ENCODE data around the gene ORM2.
A peak's percentile ranks its signal among the peaks of the same experiment; 100 is the strongest.

ORM2 gene

DNA sequence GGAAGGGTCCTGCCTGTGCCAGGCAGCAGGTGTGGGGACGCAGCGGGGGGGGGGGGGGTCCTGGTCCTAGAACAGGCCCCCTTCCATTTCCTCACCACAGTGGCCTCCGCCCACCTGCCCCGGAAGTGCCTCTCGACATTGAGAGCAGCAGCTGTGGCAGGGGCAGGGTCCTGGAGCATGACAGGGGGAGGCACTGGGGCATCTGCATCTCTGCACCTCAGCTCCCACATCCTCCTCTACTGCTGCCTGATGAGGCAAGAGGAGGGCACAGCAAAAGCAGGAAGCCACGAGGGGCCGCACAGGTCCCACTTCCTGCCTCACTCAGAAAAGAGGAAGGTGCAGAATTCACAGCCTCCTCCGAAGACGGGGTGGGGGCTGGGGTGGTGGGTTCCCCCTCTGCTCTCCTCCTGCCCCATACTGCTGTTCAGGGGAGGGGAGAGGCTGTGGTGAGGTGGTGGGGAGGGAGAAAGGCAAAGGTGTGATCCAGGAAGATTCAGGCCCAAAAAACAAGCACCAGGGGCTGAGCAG is 43.3 kb downstream of the ORM2 start:
- Mint-ChIP-seq H3K27ac (peak overlapping the region; percentile 59), H3K9me3 (peaks cover 5% of the 10 kb centered on the region), H3K36me3 (peaks cover 81% of the 10 kb centered on the region), H3K27me3 (no peaks in the 10 kb centered on the region), H3K4me1 (peaks cover 91% of the 10 kb centered on the region), H3K4me3 (peak overlapping the region; percentile 52)
- ATAC-seq: peak; percentile 99

DNA sequence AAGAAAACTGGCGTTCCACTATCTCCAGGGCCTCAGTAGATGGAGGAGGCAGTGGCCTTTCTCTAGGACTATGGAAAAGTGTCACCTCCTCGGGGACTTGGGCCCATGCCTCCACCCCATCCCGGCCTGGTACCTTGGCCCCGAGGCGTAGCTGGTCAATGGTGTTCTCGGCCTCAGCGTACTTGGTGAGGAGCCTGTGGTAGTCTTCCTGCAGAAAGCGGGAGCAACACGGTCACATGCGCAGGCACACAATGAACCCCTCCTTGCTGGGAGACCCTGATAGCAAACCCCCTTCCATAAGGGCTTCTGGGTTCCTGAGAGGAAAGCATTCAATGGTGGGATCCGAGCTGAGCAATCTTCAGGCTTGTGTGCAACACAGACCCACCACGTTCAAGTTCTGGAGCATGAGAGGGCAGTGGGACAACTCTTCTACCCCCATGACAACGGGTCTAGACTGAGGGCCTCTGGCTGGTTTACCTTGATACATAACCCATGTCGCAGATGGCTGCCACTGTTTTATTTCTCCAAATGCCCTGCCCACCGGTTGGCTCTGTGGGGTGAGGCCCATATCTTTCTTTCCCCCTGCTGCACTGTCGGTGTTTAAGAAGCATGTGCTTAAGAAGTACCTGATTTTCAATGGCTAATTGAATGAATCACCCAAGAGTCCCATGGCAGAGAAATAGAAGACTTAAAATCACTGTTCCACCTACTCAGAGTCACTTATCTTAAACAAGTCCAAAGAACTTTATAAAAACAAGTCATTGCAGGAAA is 44.5 kb downstream of the ORM2 start:
- Mint-ChIP-seq H3K4me3 (no peak overlapping the region), H3K4me1 (peaks cover 91% of the 10 kb centered on the region), H3K27ac (peak overlapping the region; percentile 59), H3K27me3 (no peaks in the 10 kb centered on the region), H3K9me3 (peaks cover 5% of the 10 kb centered on the region), H3K36me3 (peaks cover 87% of the 10 kb centered on the region)
- ATAC-seq: no peak

DNA sequence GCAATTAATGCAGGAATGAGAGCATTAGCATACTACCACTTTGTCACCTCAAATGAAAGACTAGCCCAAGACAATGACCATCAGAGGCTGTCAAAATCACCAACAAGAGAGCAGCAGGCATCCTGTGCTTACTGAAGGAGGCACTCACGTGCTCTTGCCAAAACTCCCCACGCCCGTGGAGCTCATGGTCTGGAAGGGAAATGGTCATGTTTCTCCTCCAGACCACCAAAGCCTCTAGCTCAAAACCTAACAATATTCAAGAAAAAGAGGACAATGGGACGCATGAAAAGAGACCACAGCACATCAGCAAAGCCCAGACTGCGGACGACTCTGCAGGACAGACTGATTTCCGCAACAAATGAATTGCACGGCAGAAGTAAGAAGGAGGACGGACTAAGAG is 45.3 kb downstream of the ORM2 start:
- no peaks in the 10 kb centered on the region for H3K9me3 Mint-ChIP-seq
- H3K27me3 Mint-ChIP-seq: no peaks in the 10 kb centered on the region
- H3K27ac Mint-ChIP-seq: peak overlapping the region; percentile 59
- ATAC-seq: no peak
- H3K4me3 Mint-ChIP-seq: no peak overlapping the region
- H3K36me3 Mint-ChIP-seq: peaks cover 82% of the 10 kb centered on the region
- peaks cover 89% of the 10 kb centered on the region for H3K4me1 Mint-ChIP-seq

DNA sequence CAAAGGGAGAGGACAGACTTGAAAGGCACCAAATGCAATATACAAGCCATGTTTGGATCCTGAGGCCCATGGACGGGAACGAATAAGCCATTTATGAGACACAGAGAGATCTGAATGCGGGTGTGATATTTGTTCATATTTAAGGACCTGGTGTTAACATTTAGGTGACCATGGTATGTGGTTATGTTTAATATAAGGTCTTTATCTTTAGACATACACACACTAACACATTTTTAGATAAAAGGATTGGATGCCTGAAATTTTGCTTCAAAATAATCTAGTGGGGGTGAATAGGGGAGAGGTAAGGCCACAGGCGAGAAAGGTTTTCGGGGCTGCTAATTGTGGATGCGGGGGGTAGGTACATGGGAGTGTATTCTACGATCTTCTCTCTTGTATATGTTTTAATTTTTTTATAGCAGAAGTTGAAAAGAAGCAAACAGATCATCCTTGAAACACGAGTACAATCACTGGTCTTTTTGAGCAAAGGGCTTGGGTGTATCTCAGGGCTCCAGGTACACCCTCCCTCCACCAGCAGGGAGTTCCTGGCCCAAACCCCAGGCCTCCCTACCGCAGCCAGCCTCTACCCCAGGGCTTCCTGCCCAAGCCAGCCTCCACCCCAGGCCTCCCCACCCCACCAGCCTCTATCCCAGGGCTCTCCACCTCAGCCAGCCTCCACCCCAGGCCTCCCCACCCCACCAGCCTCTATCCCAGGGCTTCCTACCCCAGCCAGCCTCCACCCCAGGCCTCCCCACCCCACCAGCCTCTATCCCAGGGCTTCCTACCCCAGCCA is 45.9 kb downstream of the ORM2 start:
- ATAC-seq: no peak
- Mint-ChIP-seq H3K4me3 (no peak overlapping the region), H3K36me3 (peaks cover 82% of the 10 kb centered on the region), H3K4me1 (peaks cover 90% of the 10 kb centered on the region), H3K27me3 (no peaks in the 10 kb centered on the region), H3K27ac (peak overlapping the region; percentile 59), H3K9me3 (no peaks in the 10 kb centered on the region)

DNA sequence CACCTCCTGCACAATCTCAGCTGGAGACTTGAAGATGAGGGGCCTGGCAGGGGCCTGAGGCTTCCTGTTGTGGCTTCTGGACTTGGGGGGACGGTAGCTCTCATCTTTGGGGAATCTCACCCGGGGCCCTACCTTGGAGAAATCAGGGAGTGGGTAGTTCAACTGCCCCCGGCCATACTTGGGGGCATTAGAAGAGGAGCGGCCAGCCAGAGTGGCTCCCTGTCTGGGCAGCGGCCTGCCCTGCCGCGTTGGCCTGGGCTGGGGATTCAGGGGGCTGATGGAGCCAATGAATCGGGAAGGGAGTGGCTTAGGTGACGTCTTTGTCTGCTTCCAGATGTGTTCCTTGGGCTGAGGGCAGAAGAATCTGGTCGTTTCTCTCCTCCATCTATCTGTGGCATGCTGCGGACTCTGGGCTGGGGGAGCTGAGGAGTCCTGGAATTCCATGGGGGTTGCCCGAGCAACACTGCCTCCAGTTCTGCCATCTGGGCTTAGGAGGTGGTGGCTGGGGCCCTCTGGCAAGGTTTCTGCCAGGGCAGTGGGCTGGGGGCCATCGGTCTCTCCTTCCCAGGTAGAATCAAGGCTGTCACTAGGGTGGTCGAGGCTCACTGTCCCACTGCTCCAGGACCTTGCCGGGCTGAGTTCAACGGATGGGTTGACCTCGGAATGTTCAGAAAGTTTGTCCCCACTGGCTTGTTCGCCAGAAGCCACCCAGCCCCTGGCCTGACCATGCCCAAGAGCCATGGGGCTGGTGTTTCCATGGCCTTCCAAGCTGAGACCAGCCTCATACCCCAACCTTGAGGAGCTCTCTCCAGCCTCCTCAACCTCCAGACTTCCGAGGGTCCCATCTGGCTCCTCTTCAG is 47.1 kb downstream of the ORM2 start:
- H3K36me3 Mint-ChIP-seq: peaks cover 76% of the 10 kb centered on the region
- H3K27me3 Mint-ChIP-seq: no peaks in the 10 kb centered on the region
- ATAC-seq: no peak
- H3K4me1 Mint-ChIP-seq: peaks cover 85% of the 10 kb centered on the region
- H3K27ac Mint-ChIP-seq: peak overlapping the region; percentile 59
- H3K4me3 Mint-ChIP-seq: no peak overlapping the region
- no peaks in the 10 kb centered on the region for H3K9me3 Mint-ChIP-seq

DNA sequence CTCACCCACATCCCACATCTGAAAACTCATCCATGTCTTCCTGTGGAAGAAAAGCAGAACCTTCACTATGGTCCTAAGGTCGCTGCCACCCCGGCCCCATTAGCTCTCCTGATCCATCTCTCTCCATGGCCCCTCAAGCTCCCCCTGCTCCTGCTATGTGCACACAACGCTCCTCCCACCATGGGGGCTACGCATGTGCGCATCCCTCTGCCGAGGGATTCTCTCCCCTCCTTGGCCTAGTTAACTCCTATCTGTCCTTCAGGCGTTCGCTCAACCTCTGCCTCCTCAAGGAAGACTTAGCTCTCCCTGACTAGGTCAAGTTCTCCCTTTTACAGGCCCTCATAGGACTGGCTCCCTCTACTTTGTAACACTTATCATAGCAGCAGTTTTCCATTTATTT is 48.3 kb downstream of the ORM2 start:
- Mint-ChIP-seq H3K9me3 (no peaks in the 10 kb centered on the region), H3K27ac (peak overlapping the region; percentile 65), H3K4me1 (peaks cover 85% of the 10 kb centered on the region), H3K27me3 (no peaks in the 10 kb centered on the region), H3K4me3 (no peak overlapping the region), H3K36me3 (peaks cover 74% of the 10 kb centered on the region)
- ATAC-seq: no peak

DNA sequence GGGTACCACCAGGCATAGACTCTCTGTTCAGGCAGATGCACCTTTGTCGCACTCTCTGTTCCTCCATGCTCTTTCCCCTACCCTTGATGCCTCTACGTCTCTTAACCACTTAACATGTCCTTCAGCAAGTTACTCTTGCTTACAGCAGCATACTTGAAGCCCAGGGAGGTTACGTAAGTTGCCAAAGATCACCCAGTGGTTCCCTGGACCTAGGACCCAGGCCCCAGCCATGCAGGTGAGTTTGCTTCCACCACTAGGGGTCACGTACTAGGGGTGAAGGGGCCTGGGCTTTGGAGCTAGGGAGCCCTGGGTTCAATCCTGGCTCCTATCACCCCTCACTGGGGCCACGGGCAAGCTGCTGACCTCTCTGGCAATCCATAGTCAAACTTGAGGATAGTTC is 49.2 kb downstream of the ORM2 start:
- H3K36me3 Mint-ChIP-seq: peaks cover 74% of the 10 kb centered on the region
- peak overlapping the region; percentile 65 for H3K27ac Mint-ChIP-seq
- no peaks in the 10 kb centered on the region for H3K9me3 Mint-ChIP-seq
- no peaks in the 10 kb centered on the region for H3K27me3 Mint-ChIP-seq
- H3K4me1 Mint-ChIP-seq: peaks cover 85% of the 10 kb centered on the region
- no peak for ATAC-seq
- H3K4me3 Mint-ChIP-seq: peak overlapping the region; percentile 7

Measured in stimulated activated memory B cell treated with anti-CD40 and anti-IgM and Interleukin-4, amounts not matched to agents 10 μg/mL and 1 μg/mL and 100 μg/mL, for 72 hours (primary cell).